GM18907 (cell line): Measurements from ENCODE around the gene TBL1XR1.

Experiments
- ATAC-seq: cut with Tn5 transposase; IDR thresholded peaks from one replicate; pipeline ENCODE4 v1.9.1; 2021; ENCODE audit warnings: mild to moderate bottlenecking, moderate library complexity; ENCODE audit not compliant: unreplicated experiment

The TBL1XR1 gene

GRCh38 chr3:177111541-177111949 lies 85.7 kb downstream of the TBL1XR1 start:
- peak; percentile 72 for ATAC-seq

DNA sequence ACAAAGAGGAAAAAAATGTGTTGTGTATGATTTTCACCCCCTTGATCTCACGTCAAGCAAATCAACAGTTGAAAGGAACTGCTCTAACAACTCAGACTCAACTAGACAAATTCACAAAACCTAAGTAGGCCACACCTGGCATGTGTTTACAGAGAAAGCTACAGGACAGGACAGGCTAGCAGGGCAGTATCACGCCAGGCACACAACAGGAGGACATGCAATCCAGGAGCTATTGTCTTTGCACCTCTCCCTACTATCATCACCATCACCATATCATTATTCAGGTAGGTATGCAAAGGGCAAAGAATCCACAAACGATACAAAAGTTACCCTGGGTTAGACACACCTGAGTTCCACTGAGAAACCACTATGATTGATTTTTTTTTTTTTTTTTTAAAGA lies 86.4 kb downstream of the TBL1XR1 start:
- no peak for ATAC-seq

DNA sequence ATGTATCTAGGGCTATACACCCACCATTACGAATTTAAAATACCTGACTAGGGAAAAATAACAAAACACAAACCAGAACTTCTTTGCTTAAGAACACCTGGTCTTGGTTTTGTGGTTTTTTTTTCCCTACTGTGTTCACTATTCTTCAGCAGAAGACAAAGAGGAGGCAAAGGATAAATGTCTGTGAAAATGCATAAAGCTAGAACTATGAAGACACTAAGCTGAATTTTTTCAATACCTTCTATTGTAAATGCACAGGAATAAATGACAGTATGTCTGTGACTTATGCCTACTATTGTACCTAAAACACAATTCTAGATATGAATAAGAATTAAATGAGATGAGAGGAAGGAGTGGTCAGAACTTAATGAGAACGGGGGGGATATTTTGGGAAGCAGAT lies 86.9 kb downstream of the TBL1XR1 start:
- no peak for ATAC-seq

DNA sequence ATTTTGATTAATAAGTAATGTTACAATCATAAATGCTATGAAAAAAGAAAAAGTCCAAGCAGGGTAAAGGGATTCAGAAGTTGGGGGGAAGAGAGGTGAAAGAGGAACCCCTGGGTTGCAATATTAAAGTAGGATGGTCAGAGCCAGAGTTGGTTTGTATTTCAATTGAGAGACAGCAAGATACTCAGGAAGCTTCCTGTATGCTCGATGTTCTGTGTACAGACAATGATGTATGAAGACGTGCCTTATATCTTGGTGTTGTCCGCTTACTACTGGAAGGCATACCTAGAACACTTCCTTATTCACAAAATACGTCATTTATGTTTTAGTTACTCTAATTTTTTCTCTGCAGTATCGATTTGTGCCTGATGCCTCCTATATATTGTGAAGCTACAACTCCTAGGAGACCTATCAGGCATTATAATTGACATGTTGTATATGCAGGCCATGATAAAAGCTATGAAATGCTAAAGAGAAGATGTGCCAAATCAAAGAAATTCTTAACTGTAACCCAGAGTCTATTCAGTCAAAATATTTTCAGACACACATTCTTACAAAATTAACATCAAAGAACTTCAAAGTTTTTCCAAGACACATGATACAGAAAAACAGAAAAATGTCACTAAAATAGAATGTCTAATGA lies 87.5 kb downstream of the TBL1XR1 start:
- peak; percentile 44 for ATAC-seq

- no peak for ATAC-seq
Observed at GRCh38 chr3:177108648-177109047, 88.6 kb downstream of the TBL1XR1 start.

GRCh38 chr3:177107461-177108239 lies 89.6 kb downstream of the TBL1XR1 start:
- ATAC-seq = no peak

- ATAC-seq = no peak
Observed at GRCh38 chr3:177106594-177106993, 90.7 kb downstream of the TBL1XR1 start.

DNA sequence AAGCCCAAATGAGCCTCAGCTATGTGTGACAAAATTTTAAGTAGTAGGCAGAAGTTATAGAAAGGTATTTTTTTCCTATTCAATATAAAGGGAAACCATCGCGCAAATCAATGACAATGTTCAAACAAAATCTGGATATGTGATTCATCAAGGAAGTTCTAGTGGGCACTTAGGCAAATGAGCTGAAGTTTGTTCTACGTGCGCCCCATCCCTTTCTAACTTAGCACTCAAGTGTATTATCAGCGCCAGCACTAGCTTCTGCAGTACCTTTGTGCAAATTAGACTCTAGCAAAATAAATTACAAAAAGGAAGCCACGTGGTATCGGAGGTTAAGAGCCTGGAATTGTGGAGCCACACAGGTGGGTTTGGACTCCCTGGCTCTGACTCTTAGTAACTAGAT lies 91.1 kb downstream of the TBL1XR1 start:
- ATAC-seq = peak; percentile 70

DNA sequence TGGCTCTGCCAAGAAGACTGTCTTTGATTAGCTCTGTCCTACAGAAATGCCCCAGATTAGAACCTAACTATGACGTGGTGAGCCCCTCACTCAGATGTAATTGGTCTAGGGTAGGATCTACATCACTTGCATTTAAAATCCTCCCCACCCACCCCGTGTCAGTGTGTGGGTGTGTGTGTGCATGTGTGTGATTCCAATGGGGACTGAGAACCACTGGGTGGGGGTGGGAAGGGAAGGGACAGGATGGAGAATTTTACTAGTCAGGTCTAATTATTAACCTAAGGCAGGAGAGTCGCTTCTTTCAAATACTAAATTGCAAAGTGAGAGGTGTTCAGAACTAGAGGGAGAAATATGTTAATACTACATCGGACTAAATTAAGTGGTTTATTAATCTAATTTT lies 91.7 kb downstream of the TBL1XR1 start:
- no peak for ATAC-seq

DNA sequence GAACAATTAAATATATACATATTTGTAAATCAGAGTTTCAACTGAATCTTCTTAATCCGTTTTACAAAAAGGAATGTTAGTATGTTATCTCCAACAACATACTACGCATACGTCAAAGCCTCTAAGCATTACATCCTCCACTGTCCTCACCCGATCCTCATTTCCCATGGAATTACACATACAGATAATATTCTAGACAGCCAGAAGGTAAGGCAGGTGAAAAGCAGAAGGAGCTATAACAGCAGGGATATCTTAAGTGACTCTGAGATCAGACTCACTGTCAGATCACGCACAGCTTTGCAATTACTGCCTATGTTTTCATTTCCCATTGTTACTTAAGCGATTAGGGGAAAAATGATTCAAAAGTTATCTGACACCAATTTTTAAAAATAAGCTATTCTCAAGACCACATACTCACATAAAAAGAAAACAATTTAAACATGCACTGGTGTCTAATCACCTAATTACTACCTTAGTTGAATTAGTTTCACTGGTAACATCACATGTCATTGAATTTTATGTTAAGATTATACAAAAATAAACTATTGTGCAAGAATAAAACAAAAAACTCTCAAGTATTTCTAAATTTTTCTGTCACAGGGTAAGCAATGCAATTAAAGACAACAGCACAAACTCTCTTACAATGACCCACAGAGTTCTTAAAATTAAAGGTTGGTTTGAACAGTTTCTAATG lies 92.8 kb downstream of the TBL1XR1 start:
- no peak for ATAC-seq

- no peak for ATAC-seq
Observed at GRCh38 chr3:177102553-177102952, 94.7 kb downstream of the TBL1XR1 start.

- ATAC-seq = no peak
Observed at GRCh38 chr3:177098551-177098950, 98.7 kb downstream of the TBL1XR1 start.

GRCh38 chr3:177096615-177097014 lies 100.7 kb downstream of the TBL1XR1 start:
- no peak for ATAC-seq

DNA sequence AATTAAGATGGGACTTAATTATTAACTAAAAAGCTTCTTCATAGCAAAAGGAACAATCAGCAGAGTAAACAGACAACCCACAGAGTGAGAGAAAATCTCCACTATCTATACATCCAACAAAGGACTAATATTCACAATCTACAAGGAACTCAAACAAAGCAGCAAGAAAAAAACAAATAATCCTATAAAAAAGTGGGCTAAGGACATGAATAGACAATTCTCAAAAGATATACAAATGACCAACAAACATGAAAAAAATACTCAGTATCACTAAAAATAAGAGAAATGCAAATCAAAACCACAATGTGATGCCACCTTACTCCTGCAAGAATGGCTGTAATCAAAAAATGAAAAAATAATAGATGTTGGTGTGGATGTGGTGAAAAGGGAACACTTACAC lies 103.3 kb downstream of the TBL1XR1 start:
- ATAC-seq = no peak

GRCh38 chr3:177089901-177090300 lies 107.4 kb downstream of the TBL1XR1 start:
- no peak for ATAC-seq

DNA sequence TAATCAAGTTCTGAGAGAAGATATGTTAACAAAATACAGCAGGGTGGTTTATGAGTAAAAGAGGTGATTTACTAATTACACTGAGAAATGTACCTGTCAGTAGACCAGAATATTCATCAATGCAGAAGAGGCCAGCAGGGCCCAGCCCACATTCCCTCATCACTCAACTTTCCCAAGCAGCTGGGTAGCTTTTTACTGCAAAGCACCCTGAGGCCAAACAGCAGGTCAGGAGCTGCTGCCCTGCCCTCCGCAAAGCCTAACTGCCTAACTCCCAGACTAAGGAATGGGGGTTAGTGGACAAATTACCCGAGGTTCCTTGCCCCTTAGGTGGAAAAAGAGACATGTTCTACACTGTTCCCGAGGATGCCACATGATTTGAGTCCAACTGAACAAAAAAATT lies 108.2 kb downstream of the TBL1XR1 start:
- no peak for ATAC-seq

GRCh38 chr3:177085794-177086193 lies 111.5 kb downstream of the TBL1XR1 start:
- no peak for ATAC-seq

GRCh38 chr3:177084616-177085015 lies 112.7 kb downstream of the TBL1XR1 start:
- ATAC-seq = no peak

DNA sequence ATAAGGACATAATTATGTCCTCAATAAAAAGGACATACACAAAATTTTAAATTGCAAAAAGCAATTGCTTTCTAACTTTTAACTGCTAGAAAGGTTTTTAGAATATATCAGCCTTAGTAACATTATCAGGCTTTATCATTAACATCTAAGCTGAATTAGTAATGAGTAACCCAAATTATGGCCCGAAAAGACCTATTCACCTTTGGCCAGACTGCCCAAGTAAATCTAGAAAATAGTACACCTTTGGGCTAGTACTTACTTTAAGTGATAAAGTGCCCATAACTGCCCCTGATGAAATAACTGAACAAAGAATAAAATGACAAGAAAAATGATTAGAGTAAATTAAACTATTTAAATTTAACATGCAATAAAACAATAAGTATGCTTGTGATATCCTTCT lies 117.2 kb downstream of the TBL1XR1 start:
- no peak for ATAC-seq

DNA sequence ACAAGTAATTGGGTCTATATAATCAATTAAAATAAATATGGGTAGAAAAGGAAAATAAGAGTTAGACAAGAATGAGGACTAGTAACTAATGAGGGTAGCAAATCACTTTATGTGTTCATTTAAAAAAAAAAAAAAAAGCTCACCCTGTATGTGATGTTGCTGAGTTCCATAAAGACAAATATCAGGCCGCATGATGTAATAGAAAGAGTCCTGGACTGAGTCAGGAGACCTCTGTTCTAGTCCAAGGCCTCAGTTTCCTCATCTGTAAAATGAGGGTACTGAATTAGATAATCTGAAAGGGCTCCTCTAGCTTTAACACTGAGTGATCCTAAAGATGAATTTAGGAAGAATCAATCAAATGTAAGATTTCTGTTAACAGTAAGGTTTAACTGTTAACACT lies 117.6 kb downstream of the TBL1XR1 start:
- no peak for ATAC-seq

DNA sequence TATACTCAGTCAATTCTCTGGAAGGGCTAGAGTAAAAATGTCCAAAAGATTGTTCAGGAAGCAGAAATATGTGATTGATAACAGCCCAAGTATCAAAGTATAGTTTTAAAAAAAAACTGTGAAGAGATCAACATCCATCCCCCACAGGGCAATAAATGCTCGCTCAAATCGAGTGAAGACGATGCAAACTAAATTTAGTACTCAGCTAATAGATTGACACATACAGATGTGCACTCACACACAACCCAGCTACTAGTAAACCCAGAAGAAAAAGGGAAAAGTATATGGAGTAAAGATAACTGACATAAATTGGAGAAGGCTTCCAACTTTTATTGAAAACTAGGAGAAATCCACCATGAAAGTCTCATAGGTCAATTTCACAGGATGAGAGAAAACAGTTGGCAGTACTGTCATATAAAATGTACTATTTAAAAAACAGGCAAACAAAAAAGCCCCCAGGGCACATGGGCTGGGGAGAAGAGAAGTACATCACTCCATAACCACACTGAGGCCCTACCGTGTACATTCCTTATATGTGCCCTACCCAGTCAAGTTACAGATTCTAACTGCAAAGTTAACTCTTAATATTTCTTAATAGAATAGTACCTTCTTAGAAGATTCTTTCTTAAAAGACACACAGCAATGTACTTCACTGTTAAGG lies 125.7 kb downstream of the TBL1XR1 start:
- ATAC-seq = no peak
